ACC112 (cell line): ENCODE measurements around the gene NUCB1.
"Not testable (repeated sequence)": the region's sequence is repeated elsewhere in the genome, so short reads cannot be mapped to it uniquely, and the experiment has no call there.

Experiments used
- H2AFZ ChIP-seq: fragments of 200-600 bp; sonication (generic); one replicate; pipeline ENCODE4 v1.6.0; 2017; ENCODE audit warnings: antibody characterized with exemption, low read length; ENCODE audit not compliant: unreplicated experiment
- H3K27ac ChIP-seq: fragments of 200-600 bp; sonication (generic); 2 replicates; pipeline ENCODE4 v1.5.1; 2014; ENCODE audit warnings: low read depth, mild to moderate bottlenecking, antibody characterized with exemption, low read length, moderate library complexity
- H3K27me3 ChIP-seq: fragments of 200-600 bp; sonication (generic); 2 replicates; pipeline ENCODE4 v1.6.1; 2014; ENCODE audit warnings: mild to moderate bottlenecking, antibody characterized with exemption, low read length, moderate library complexity, mixed read lengths; ENCODE audit not compliant: insufficient read depth
- H3K36me3 ChIP-seq: fragments of 200-600 bp; sonication (generic); 2 replicates; pipeline ENCODE4 v1.6.1; 2016; ENCODE audit warnings: mild to moderate bottlenecking, antibody characterized with exemption, low read length, moderate library complexity, mixed read lengths; ENCODE audit not compliant: insufficient read depth
- H3K4me1 ChIP-seq: fragments of 200-600 bp; sonication (generic); one replicate; pipeline ENCODE4 v1.6.1; 2016; ENCODE audit warnings: low read length, mixed read lengths; ENCODE audit not compliant: insufficient read depth, unreplicated experiment, control insufficient read depth
- H3K4me3 ChIP-seq: fragments of 200-600 bp; sonication (generic); 2 replicates; pipeline ENCODE4 v1.5.1; 2014; ENCODE audit warnings: mild to moderate bottlenecking, low read depth, low read length
- H3K79me2 ChIP-seq: fragments of 200-600 bp; sonication (generic); one replicate; pipeline ENCODE4 v1.6.0; 2016; ENCODE audit warnings: low read length; ENCODE audit not compliant: control insufficient read depth, unreplicated experiment, insufficient read depth

NUCB1 gene

DNA sequence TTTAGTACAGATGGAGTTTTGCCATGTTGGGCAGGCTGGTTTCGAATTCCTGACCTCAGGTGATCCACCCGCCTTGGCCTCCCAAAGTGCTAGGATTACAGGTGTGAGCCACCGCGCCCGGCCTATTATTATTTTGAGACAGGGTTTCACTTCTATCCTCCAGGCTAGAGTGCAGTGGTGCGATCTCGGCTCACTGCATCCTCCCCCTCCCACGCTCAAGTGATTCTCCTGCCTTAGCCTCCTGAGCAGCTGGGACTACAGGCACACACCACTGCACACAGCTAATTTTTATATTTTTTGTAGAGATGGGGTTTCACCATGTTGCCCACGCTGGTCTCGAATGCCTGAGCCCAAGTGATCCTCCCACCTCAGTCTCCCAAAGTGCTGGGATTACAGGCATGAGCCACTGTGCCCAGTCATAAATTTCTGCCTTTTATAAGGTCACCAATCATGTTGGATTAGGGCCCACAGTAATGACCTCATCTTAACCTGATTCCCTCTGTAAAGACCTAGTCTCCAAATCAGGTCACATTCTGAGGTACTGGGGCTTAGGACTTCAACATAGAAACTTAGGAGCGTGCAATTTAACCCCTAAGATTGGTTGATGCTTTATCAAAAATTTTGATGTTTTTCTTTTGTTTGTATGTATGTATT is 9.4 kb downstream of the NUCB1 start:
- H3K36me3 ChIP-seq, H3K79me2 ChIP-seq, H3K27me3 ChIP-seq, H3K4me1 ChIP-seq, H3K27ac ChIP-seq, H3K4me3 ChIP-seq, H2AFZ ChIP-seq: not testable (repeated sequence)

DNA sequence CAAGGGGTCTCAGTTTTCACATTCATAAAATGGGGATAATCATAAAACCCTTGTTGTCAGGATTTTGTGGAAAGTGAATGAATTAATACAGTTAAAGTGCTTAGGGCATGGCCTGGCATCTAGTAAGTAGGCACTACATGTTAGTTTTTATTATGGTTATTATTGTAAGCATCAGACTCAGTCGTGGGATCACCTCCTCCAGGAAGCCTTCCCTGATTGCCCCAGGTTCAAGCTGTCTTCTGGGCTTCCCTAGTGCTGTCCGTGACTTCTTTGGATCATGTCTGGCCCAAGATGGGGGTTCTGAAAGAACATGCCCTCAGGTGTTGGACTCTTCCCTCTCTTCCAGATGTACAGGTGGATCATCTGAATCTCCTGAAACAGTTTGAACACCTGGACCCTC is 10.7 kb downstream of the NUCB1 start:
- H3K36me3 ChIP-seq, result peaks cover 5% of the 10 kb centered on the region; the same call in 1 of the 2 replicates
- no peaks in the 10 kb centered on the region for H3K4me1 ChIP-seq
- H2AFZ ChIP-seq, result no peak overlapping the region
- H3K4me3 ChIP-seq, result no peak overlapping the region
- H3K27ac ChIP-seq, result no peak overlapping the region
- H3K27me3 ChIP-seq, result no peaks in the 10 kb centered on the region
- no peaks in the 10 kb centered on the region for H3K79me2 ChIP-seq

DNA sequence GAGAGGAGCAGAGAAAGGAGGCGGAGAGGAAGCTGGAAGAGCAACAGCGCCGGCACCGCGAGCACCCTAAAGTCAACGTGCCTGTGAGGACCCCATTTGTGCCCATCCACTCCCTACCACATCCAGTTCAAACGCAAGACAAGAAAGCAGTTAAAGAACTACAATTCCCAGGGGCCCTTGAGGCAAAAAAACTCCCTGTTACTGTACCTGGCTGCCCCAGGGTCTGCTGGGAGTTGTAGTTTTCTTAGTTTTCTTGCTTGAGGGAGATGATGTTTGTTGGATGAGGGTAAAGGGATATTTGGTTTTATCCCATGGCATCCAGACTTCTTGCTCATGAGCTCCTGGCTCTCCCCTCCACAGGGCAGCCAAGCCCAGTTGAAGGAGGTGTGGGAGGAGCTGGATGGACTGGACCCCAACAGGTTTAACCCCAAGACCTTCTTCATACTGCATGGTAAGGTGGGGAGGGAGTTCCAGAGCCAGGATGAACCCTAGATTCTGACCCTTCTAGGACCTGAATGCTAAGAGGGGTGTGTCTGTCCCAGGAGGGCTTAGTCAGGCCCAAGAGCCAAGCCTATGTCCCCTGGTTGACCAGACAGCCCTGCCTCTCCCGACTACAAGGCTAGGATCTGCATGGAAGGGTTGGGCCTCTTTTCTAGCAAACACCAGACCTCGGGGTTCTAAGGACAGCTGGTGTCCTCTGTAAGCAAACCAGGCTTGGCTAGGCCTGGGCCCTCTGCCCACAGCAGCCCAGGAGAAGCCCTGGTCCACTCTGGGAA is 13.2 kb downstream of the NUCB1 start:
- no peak overlapping the region for H3K27ac ChIP-seq
- H3K79me2 ChIP-seq, result no peaks in the 10 kb centered on the region
- H3K4me3 ChIP-seq, result no peak overlapping the region
- H3K4me1 ChIP-seq, result no peaks in the 10 kb centered on the region
- H3K36me3 ChIP-seq, result peaks cover 5% of the 10 kb centered on the region; the same call in 1 of the 2 replicates
- H3K27me3 ChIP-seq, result no peaks in the 10 kb centered on the region
- no peak overlapping the region for H2AFZ ChIP-seq

DNA sequence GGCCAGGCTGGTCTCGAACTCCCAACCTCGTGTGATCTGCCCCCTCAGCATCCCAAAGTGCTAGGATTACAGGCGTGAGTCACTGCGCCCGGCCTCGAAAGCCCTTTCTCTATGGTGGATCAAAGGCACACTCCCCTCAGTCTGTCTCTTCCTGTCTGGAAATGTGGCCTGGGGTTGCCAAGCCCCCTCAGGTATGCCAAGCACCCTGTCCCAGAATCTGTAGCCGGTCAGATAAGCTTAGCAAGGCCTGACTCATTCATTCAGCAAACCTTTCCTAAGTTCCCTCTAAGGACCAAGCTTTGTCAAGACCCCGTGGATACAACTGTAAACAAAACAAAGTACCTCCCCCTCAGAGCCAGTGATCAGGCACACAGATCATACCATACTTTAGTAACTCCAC is 14.1 kb downstream of the NUCB1 start:
- peaks cover 5% of the 10 kb centered on the region; the same call in 1 of the 2 replicates for H3K36me3 ChIP-seq
- H3K4me1 ChIP-seq, result no peaks in the 10 kb centered on the region
- H2AFZ ChIP-seq, result no peak overlapping the region
- no peaks in the 10 kb centered on the region for H3K79me2 ChIP-seq
- H3K27ac ChIP-seq, result no peak overlapping the region
- H3K27me3 ChIP-seq, result no peaks in the 10 kb centered on the region
- H3K4me3 ChIP-seq, result no peak overlapping the region

- Histone ChIP-seq H2AFZ (no peak overlapping the region), H3K27me3 (no peaks in the 10 kb centered on the region), H3K36me3 (peaks cover 3% of the 10 kb centered on the region; the same call in 1 of the 2 replicates), H3K27ac (no peak overlapping the region), H3K4me1 (no peaks in the 10 kb centered on the region), H3K4me3 (no peak overlapping the region), H3K79me2 (no peaks in the 10 kb centered on the region)
Observed at GRCh38 chr19:48915757-48916156, 15.6 kb downstream of the NUCB1 start.

GRCh38 chr19:48918071-48918470 is 18.0 kb downstream of the NUCB1 start:
- no peak overlapping the region for H3K27ac ChIP-seq

DNA sequence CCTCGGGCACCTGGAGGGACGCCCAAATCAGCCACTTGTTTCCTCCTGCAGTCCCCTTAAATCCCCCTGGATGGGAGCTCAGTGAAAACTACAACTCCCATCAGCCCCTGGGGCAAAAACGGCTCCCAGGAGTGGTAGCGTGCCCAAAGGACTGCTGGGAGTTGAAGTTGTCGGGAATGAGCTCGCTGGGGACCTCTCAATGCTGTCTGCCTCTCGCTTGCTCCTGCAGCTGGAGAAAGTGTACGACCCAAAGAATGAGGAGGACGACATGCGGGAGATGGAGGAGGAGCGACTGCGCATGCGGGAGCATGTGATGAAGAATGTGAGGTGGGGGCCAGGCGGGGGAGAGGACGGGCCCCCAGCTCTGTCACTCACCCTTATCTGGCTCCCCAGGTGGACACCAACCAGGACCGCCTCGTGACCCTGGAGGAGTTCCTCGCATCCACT is 18.7 kb downstream of the NUCB1 start:
- Histone ChIP-seq H2AFZ (no peak overlapping the region), H3K4me1 (no peaks in the 10 kb centered on the region), H3K79me2 (no peaks in the 10 kb centered on the region), H3K27ac (no peak overlapping the region), H3K27me3 (no peaks in the 10 kb centered on the region), H3K4me3 (no peak overlapping the region), H3K36me3 (no peaks in the 10 kb centered on the region)

More at GRCh38 chr19:48918071-48918470, 18.0 kb downstream of the NUCB1 start:
- no peaks in the 10 kb centered on the region for H3K27me3 ChIP-seq
- no peak overlapping the region for H2AFZ ChIP-seq
- H3K4me3 ChIP-seq, result no peak overlapping the region
- H3K4me1 ChIP-seq, result no peaks in the 10 kb centered on the region
- no peaks in the 10 kb centered on the region for H3K79me2 ChIP-seq
- H3K36me3 ChIP-seq, result no peaks in the 10 kb centered on the region

DNA sequence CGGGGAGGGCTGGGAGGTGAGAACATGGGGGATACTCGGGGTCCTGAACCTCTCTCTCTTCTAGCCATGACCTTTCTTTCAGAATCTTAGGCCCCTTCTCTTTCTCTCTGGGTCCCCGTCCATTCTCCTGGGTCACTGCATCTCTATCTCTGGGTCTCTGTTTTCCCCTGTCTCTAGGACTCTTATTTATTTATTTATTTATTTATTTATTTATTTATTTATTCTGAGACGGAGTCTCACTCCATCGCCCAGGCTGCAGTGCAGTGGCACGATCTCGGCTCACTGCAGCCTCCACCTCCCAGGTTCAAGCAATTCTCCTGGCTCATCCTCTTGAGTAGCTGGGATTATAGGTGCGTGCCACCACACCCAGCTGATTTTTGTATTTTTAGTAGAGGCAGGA is 19.2 kb downstream of the NUCB1 start:
- H3K36me3 ChIP-seq, H3K79me2 ChIP-seq, H3K4me3 ChIP-seq, H3K27me3 ChIP-seq, H2AFZ ChIP-seq, H3K27ac ChIP-seq, H3K4me1 ChIP-seq: not testable (repeated sequence)

DNA sequence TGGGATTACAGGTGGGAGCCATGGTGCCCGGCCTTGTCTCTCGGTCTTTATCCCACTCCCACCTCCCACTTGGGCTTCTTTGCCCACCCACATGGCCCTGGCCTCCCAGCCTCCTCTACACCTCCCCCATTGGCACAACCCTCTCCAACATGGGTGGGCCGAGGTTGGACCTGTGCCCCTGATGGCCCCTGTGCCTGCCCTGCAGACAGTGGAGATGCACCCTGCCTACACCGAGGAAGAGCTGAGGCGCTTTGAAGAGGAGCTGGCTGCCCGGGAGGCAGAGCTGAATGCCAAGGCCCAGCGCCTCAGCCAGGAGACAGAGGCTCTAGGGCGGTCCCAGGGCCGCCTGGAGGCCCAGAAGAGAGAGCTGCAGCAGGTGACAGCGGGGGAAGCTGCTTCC is 20.8 kb downstream of the NUCB1 start:
- H3K27ac ChIP-seq, result no peak overlapping the region
- H3K36me3 ChIP-seq, result no peaks in the 10 kb centered on the region
- H3K4me1 ChIP-seq, result peaks cover 11% of the 10 kb centered on the region
- H2AFZ ChIP-seq, result no peak overlapping the region
- H3K27me3 ChIP-seq, result no peaks in the 10 kb centered on the region
- no peaks in the 10 kb centered on the region for H3K79me2 ChIP-seq
- no peak overlapping the region for H3K4me3 ChIP-seq

DNA sequence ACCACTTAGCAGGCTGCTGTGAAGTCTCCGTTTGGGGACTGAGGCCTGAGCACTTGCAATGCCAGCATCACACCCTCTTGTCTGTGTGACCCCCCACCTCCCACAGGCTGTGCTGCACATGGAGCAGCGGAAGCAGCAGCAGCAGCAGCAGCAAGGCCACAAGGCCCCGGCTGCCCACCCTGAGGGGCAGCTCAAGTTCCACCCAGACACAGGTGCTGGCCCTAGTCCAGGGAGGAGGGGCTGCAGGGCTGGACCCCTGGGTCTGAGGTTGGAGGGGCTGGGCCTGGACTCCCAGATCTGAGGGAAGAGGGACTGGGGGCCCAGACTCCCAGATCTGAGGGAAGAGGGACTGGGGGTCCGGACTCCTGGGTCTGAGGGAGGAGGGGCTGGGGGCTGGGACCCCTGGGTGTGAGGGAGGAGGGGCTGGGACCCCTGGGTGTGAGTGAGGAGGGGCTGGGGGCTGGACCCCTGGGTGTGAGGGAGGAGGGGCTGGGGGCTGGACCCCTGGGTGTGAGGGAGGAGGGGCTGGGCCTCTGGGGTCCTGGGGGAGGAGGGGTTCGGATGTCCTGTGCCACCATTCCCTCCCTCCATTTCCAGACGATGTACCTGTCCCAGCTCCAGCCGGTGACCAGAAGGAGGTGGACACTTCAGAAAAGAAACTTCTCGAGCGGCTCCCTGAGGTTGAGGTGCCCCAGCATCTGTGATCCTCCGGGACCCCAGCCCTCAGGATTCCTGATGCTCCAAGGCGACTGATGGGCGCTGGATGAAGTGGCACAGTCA is 21.8 kb downstream of the NUCB1 start:
- no peaks in the 10 kb centered on the region for H3K27me3 ChIP-seq
- no peak overlapping the region for H2AFZ ChIP-seq
- no peak overlapping the region for H3K4me3 ChIP-seq
- H3K79me2 ChIP-seq, result no peaks in the 10 kb centered on the region
- peaks cover 19% of the 10 kb centered on the region for H3K4me1 ChIP-seq
- no peaks in the 10 kb centered on the region for H3K36me3 ChIP-seq
- no peak overlapping the region for H3K27ac ChIP-seq
